ENCODE measurements around the gene ZNF107.
A peak's percentile ranks its signal among the peaks of the same experiment; 100 is the strongest.

GRCh38 chr7:64625114-64626082 is 40.5 kb upstream of the ZNF107 start:
- TF ChIP-seq CTCF (IDR thresholded peaks at IDR 0.05) (peak; percentile 50 to 67 (median 59)), POLR2AphosphoS5 (IDR thresholded peaks at IDR 0.05) (no peak), POLR2A (IDR thresholded peaks at IDR 0.05) (no peak)

Measured in gastroesophageal sphincter (tissue), 3 donors.